ENCODE measurements around the gene FGF9.

DNA sequence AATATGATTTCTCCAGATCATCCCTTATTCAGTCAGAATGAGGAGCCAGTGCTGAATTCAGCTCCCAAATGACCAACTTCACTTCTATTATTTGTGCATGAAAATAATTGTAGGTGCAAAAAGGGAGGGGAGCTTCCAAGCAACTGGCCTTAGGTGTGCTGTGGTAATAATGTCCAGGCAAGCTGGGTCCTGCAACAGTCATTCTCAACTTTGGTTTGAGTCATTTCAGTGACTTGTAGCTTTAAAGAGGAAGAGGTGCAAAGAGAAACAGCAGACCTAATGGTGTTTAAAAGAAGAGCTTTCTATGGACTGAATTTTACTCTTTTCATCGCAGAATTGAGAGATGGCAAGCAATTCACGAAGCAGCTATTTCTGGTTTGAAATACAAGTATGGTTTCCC is 29.2 kb upstream of the FGF9 start:
- TF ChIP-seq, protein P1, sequence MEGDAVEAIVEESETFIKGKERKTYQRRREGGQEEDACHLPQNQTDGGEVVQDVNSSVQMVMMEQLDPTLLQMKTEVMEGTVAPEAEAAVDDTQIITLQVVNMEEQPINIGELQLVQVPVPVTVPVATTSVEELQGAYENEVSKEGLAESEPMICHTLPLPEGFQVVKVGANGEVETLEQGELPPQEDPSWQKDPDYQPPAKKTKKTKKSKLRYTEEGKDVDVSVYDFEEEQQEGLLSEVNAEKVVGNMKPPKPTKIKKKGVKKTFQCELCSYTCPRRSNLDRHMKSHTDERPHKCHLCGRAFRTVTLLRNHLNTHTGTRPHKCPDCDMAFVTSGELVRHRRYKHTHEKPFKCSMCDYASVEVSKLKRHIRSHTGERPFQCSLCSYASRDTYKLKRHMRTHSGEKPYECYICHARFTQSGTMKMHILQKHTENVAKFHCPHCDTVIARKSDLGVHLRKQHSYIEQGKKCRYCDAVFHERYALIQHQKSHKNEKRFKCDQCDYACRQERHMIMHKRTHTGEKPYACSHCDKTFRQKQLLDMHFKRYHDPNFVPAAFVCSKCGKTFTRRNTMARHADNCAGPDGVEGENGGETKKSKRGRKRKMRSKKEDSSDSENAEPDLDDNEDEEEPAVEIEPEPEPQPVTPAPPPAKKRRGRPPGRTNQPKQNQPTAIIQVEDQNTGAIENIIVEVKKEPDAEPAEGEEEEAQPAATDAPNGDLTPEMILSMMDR (conservative IDR thresholded peaks at IDR 0.05 in 1 of 2, IDR thresholded peaks at IDR 0.05 in 1 of 2; ENCODE audit: extremely low read depth in 1 of 2, insufficient read depth in 1 of 2, low read depth in 1 of 2, low read length in 2 of 2), result no peak
- TF ChIP-seq EZH2 (IDR thresholded peaks at IDR 0.05; ENCODE audit: borderline replicate concordance, low read length), result no peak
